HG02798 (cell line): ENCODE results near the gene PTPRE.

Experiments
- ATAC-seq: cut with Tn5 transposase; IDR thresholded peaks from one replicate; pipeline ENCODE4 v1.9.1; 2021; ENCODE audit warnings: mild to moderate bottlenecking; ENCODE audit not compliant: unreplicated experiment, poor library complexity

The PTPRE gene

GRCh38 chr10:128102480-128103228, 195.8 kb downstream of the PTPRE start:
- ATAC-seq, result no peak

GRCh38 chr10:128103229-128103714, 196.4 kb downstream of the PTPRE start:
- ATAC-seq, result no peak

- no peak for ATAC-seq
Measured at GRCh38 chr10:128105383-128105782, 198.5 kb downstream of the PTPRE start.

GRCh38 chr10:128109707-128110106, 202.8 kb downstream of the PTPRE start:
- ATAC-seq, result no peak

GRCh38 chr10:128110339-128110738, 203.4 kb downstream of the PTPRE start:
- no peak for ATAC-seq

GRCh38 chr10:128111696-128112095, 204.8 kb downstream of the PTPRE start:
- no peak for ATAC-seq

- ATAC-seq, result no peak
Measured at GRCh38 chr10:128113026-128113425, 206.1 kb downstream of the PTPRE start.

GRCh38 chr10:128114901-128115300, 208.0 kb downstream of the PTPRE start:
- no peak for ATAC-seq

- no peak for ATAC-seq
Measured at GRCh38 chr10:128115356-128115755, 208.5 kb downstream of the PTPRE start.

GRCh38 chr10:128116187-128116586, 209.3 kb downstream of the PTPRE start:
- no peak for ATAC-seq

- ATAC-seq, result no peak
Measured at GRCh38 chr10:128116851-128117615, 210.1 kb downstream of the PTPRE start.

- no peak for ATAC-seq
Measured at GRCh38 chr10:128121750-128122412, 215.0 kb downstream of the PTPRE start.

- ATAC-seq, result no peak
Measured at GRCh38 chr10:128122931-128123330, 216.0 kb downstream of the PTPRE start.

- ATAC-seq, result no peak
Measured at GRCh38 chr10:128123846-128124245, 216.9 kb downstream of the PTPRE start.

GRCh38 chr10:128124813-128125403, 218.0 kb downstream of the PTPRE start:
- ATAC-seq, result no peak

- no peak for ATAC-seq
Measured at GRCh38 chr10:128125416-128125943, 218.6 kb downstream of the PTPRE start.

GRCh38 chr10:128125944-128126764, 219.3 kb downstream of the PTPRE start, which contains the start of gene MKI67:
Gene MKI67, minus strand, starts transcription at chr10:128126423. Its CDS starts 756 bp downstream, at chr10:128125667.
- peak; percentile 88 for ATAC-seq

- ATAC-seq, result no peak
Measured at GRCh38 chr10:128128582-128128981, 221.7 kb downstream of the PTPRE start.

GRCh38 chr10:128130051-128130450, 223.1 kb downstream of the PTPRE start:
- ATAC-seq, result no peak
